Right lobe of liver (tissue), 6 donors: ENCODE measurements around the gene TIMM23. TPM values are rescaled to one million over a fixed set of nuclear protein-coding genes. Genes with fewer than 3 reads are reported as not detected.

Experiments used
- ATAC-seq, 4 donors: fragments of 200-7000 bp; cut with Tn5 transposase; one replicate each; pipeline ENCODE4 v1.9.1; 2020; ENCODE audit warnings: mild to moderate bottlenecking in 4 of 4, moderate library complexity in 4 of 4
- DNase-seq, 3 donors: peaks; one replicate each; pipeline ENCODE4 v3.0.0-alpha.2; 2020
- H3K27ac ChIP-seq, 3 donors: fragments of 200-600 bp; one replicate each; pipeline ENCODE4 v1.8.0; 2022
- H3K27me3 ChIP-seq, 2 donors: fragments of 200-600 bp; one replicate each; pipeline ENCODE4 v1.8.0; 2022
- H3K36me3 ChIP-seq, 4 donors: fragments of 200-600 bp; sonication (generic) in 1 of 4; one replicate each; pipeline versions ENCODE4 v1.5.1 to v1.8.0; 2017 to 2022; ENCODE audit warnings: control low read depth in 1 of 4
- H3K4me1 ChIP-seq, 4 donors: fragments of 200-600 bp; sonication (generic) in 1 of 4; one replicate each; pipeline versions ENCODE4 v1.5.1 to v1.8.0; 2017 to 2022; ENCODE audit warnings: control low read depth in 1 of 4
- H3K4me3 ChIP-seq, 3 donors: fragments of 200-600 bp; one replicate each; pipeline ENCODE4 v1.8.0; 2022
- H3K9me3 ChIP-seq, 4 donors: fragments of 200-600 bp; sonication (generic) in 1 of 4; one replicate each; pipeline versions ENCODE4 v1.5.1 to v1.8.0; 2017 to 2022; ENCODE audit warnings: control low read depth in 1 of 4
- POLR2A ChIP-seq: fragments of 450-650 bp; IDR thresholded peaks from one replicate; pipeline ENCODE4 v1.6.1; 2017; ENCODE audit warnings: antibody characterized with exemption, mild to moderate bottlenecking
- WGBS: methylation state at CpG from one replicate; pipeline ENCODE4 v1.1.6; 2018; ENCODE audit warnings: low coverage, low lambda C conversion rate; ENCODE audit not compliant: insufficient coverage; ENCODE audit errors: missing lambda C conversion rate; 5-methylcytosine and 5-hydroxymethylcytosine counted together
- intact Hi-C, 2 donors: fragments of 100-400 bp; cut with DNase I; formaldehyde crosslinking; loops; one replicate each; pipeline versions ENCODE4 v1.11.2 to v1.14.1; 2022
- small RNA-seq, 2 experiments: library from RNA; depleted of rRNA; stranded (forward); fragments of <200 nt; gene quantifications; one replicate each; pipeline ENCODE3, GENCODE V24; 2016
- total RNA-seq, 6 experiments: library from RNA; depleted of rRNA in 2 of 6; stranded (reverse); fragments of >200 nt in 2 of 6; fragmentation: NEBNext Ultra II Directional in 3 of 6; extraction: Animal tissue kit (Norgen Biotek cat#: 25700) in 3 of 6; gene quantifications; one replicate each; pipeline versions ENCODE4 v1.1.0 to v1.2.4, GENCODE V29; 2016 to 2023
- TF ChIP-seq, protein P1 (sequence below), 4 donors: fragments of 200-600 bp in 3 of 4; fragments of 450-650 bp in 1 of 4; IDR thresholded peaks; one replicate each; pipeline versions ENCODE4 v1.5.1 to v1.8.0; 2016 to 2022; ENCODE audit warnings: antibody characterized with exemption in 4 of 4, mild to moderate bottlenecking in 2 of 4
- donor health status: DM: no; HTN: yes; CAD: no.
- donor health status: DM: no; HTN: no; CAD: no.
- donor health status: DM: no; HTN: no; CAD: no.
- donor health status: DM: no; HTN: yes; CAD: no.
- donor health status: DM: no; HTN: yes; CAD: no.

Gene TIMM23
- total RNA-seq, 6 experiments from 2014 or later, result 22.2 to 65.7 (median 30.3) TPM

DNA sequence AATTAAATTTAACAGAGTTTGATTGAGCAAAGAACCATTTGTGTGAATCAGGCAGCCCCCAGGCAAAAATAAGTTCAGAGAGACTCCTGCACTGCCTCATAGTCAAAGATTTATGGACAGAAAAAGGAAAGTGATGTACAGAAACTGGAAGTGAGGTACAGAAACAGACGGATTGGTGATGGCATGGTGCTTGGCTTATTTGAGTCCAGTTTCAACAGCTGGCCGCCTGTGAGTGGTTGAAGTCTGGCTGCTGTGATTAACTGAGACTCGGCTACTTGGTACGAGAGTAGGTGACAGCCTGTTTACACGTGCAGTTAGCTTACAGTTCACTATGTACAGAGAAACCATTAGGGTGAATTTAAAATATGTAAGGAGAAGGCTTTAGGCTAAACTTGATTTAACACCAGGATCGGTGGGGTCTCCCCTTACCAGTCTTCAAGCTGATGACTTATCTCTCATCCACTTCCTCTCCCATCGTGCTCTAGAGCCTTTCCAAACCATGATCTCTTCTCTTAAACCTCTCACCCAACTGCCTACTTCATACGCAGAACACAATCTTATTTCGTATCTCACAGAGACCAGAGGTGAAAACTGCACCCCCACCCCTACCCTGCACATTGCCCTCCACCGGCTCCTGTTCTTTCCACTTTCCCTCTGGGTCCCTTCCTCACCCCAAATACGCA, 78.8 kb downstream of the TIMM23 start:
- Histone ChIP-seq H3K4me1 (no peaks in the 10 kb centered on the region), H3K36me3 (no peaks in the 10 kb centered on the region), H3K27me3 (no peaks in the 10 kb centered on the region), H3K9me3 (no peaks in the 10 kb centered on the region), H3K4me3 (no peak overlapping the region), H3K27ac (no peak overlapping the region)
- ATAC-seq, result no peak
- WGBS, result 72% methylated on average over 7 of the region's 11 CpGs
- intact Hi-C loops, result no loop called here
- TF ChIP-seq, protein P1, sequence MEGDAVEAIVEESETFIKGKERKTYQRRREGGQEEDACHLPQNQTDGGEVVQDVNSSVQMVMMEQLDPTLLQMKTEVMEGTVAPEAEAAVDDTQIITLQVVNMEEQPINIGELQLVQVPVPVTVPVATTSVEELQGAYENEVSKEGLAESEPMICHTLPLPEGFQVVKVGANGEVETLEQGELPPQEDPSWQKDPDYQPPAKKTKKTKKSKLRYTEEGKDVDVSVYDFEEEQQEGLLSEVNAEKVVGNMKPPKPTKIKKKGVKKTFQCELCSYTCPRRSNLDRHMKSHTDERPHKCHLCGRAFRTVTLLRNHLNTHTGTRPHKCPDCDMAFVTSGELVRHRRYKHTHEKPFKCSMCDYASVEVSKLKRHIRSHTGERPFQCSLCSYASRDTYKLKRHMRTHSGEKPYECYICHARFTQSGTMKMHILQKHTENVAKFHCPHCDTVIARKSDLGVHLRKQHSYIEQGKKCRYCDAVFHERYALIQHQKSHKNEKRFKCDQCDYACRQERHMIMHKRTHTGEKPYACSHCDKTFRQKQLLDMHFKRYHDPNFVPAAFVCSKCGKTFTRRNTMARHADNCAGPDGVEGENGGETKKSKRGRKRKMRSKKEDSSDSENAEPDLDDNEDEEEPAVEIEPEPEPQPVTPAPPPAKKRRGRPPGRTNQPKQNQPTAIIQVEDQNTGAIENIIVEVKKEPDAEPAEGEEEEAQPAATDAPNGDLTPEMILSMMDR (IDR thresholded peaks at IDR 0.05), result no peak
- TF ChIP-seq POLR2A, result no peak
- DNase-seq, result peak in 1 of 3 donors; percentile 22

DNA sequence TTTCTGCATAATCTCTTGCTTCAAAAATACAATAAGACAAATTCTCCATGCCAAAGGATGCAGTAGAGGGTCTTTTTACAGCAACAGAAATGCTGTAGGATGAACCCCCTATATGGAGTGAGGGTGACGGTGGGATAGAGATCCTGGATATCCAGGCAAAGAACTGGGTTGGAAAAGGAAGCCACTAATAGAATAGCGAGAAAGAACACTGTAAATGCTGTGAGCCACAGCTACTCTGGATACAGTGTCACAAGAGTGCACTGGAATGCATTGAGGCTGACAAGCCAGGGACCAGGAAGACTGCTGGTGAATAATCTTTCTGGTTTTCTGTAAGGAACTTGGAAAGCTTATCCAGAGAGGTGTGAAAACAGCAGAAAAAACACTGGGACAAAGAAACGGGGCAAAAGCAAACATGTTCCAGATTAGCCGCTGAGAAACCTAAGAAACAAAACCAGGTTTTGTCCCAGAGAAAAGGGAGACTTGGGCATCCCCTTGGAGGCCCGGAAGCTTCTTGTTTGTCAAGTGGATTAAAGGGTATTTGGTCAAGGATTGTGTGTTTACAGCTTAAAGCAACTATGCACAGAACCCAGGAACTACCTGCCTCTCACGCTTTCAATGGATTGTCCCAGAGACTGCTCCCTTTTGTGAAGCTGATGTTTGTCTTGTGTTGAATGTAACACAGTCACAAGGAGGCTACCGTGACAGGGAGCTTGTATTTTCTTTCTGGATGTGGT, 79.9 kb downstream of the TIMM23 start:
- Histone ChIP-seq H3K9me3 (no peaks in the 10 kb centered on the region), H3K27me3 (no peaks in the 10 kb centered on the region), H3K4me3 (no peak overlapping the region), H3K4me1 (no peaks in the 10 kb centered on the region), H3K27ac (no peak overlapping the region), H3K36me3 (no peaks in the 10 kb centered on the region)
- DNase-seq, result peak in 1 of 3 donors; percentile 8
- 64% methylated on average over 5 of the region's 7 CpGs for WGBS
- ATAC-seq, result no peak
- intact Hi-C loops, result no loop called here
- TF ChIP-seq POLR2A, result no peak
- TF ChIP-seq, protein P1 (IDR thresholded peaks at IDR 0.05), result no peak

DNA sequence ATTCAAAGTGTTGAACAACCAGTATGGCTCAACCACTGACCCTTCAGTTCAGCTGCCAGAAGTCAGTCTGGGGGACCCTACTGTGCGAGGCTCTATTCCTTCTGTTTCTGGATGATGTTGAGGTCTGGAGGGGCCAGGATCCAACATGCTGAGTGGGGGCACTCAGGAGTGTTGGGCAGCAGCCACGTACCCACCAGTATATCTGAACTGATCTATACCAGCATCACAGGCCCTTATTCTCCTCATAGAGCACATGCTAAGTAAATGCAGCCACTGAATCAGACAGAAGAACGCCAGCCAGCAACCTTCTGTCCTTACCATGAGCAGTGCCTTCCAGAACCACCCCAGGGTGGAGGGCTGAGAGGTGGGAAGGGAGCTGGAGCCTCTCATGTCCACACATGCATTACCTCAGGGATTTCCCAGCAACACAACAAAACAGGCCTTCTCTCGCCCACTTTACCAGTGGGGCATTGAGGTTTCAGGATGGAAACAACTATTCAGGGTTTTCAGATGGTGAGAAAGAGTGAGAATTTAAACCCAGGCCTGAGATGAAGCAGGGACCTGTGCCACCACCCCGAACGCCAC, 80.6 kb downstream of the TIMM23 start:
- Histone ChIP-seq H3K36me3 (no peaks in the 10 kb centered on the region), H3K27me3 (no peaks in the 10 kb centered on the region), H3K27ac (no peak overlapping the region), H3K9me3 (no peaks in the 10 kb centered on the region), H3K4me3 (no peak overlapping the region), H3K4me1 (no peaks in the 10 kb centered on the region)
- ATAC-seq, result no peak
- intact Hi-C loops, result no loop called here
- DNase-seq, result peak in 1 of 3 donors; percentile 15
- 87% methylated on average over 5 of the region's 6 CpGs for WGBS
- TF ChIP-seq, protein P1 (IDR thresholded peaks at IDR 0.05), result no peak
- TF ChIP-seq POLR2A, result no peak

Small RNA genes lying within 50 kb of the gene (small RNA-seq; reads per million reads assigned to genes)
- gene SNORA74C-1, result 0 reads per million in 2 experiments

Other genes starting within 250 kb of the TIMM23 start
- 10 to 100 TPM; 10.0 to 25.5 (median 23.1) TPM for gene WASHC2C, start 245.2 kb upstream of the TIMM23 start, total RNA-seq
- 10 to 100 TPM in 2 of 6 experiments, 1 to 10 TPM in 4; 4.8 to 13.8 (median 7.5) TPM for gene AGAP4, start 125.0 kb upstream of the TIMM23 start, total RNA-seq
- gene NCOA4, start 58.1 kb downstream of the TIMM23 start, total RNA-seq, result 100 to 1,000 TPM; 130 to 224 (median 201) TPM
- under 1 TPM in 1 of 6 experiments, not detected in 5; 0.84 TPM for gene MSMB, start 73.8 kb downstream of the TIMM23 start, total RNA-seq